Mesenchymal stem cell (in vitro differentiated cells and primary cell): Measurements from ENCODE around the gene AGPAT4.

Experiments
- DNase-seq: peaks from one replicate; pipeline ENCODE4 v3.0.0-alpha.2; 2013
- H2AFZ ChIP-seq: one replicate; pipeline ENCODE4 v1.6.1; 2013; ENCODE audit warnings: low read depth, mild to moderate bottlenecking, control low read depth, inconsistent platforms, low read length, moderate library complexity
- H2AK5ac ChIP-seq: 2 replicates; pipeline ENCODE4 v1.6.1; 2013; ENCODE audit warnings: low read length, moderate library complexity, mild to moderate bottlenecking, inconsistent platforms; ENCODE audit not compliant: severe bottlenecking
- H2BK120ac ChIP-seq: one replicate; pipeline ENCODE4 v1.6.1; 2013; ENCODE audit warnings: low read depth, mild to moderate bottlenecking, inconsistent platforms, low read length, moderate library complexity
- H2BK12ac ChIP-seq, 2 experiments: one replicate each; pipeline ENCODE4 v1.6.1; 2013; ENCODE audit warnings: inconsistent platforms in 2 of 2, low read length in 2 of 2, mild to moderate bottlenecking in 2 of 2, moderate library complexity in 2 of 2, control low read depth in 1 of 2
- H2BK15ac ChIP-seq: one replicate; pipeline ENCODE4 v1.6.1; 2013; ENCODE audit warnings: mild to moderate bottlenecking, low read depth, inconsistent platforms; ENCODE audit not compliant: poor library complexity, severe bottlenecking
- H2BK5ac ChIP-seq: 2 replicates; pipeline ENCODE4 v1.6.1; 2013; ENCODE audit warnings: low read depth, mild to moderate bottlenecking, low read length, control low read depth, inconsistent platforms; ENCODE audit not compliant: poor library complexity, severe bottlenecking
- H3K14ac ChIP-seq, 2 experiments: one replicate each; pipeline ENCODE4 v1.6.1; 2013; ENCODE audit warnings: inconsistent platforms in 2 of 2, low read length in 2 of 2, control low read depth in 1 of 2, mild to moderate bottlenecking in 1 of 2, moderate library complexity in 1 of 2
- H3K18ac ChIP-seq, 2 experiments: one replicate each; pipeline ENCODE4 v1.6.1; 2013; ENCODE audit warnings: inconsistent platforms in 2 of 2, low read length in 2 of 2, control low read depth in 1 of 2, low read depth in 1 of 2, mild to moderate bottlenecking in 1 of 2
- H3K23ac ChIP-seq, 2 experiments: one replicate each; pipeline ENCODE4 v1.6.1; 2013; ENCODE audit warnings: inconsistent platforms in 2 of 2, low read length in 2 of 2, mild to moderate bottlenecking in 2 of 2, moderate library complexity in 2 of 2, control low read depth in 1 of 2
- H3K27ac ChIP-seq: 2 replicates; pipeline ENCODE4 v1.5.1; 2013; ENCODE audit warnings: mild to moderate bottlenecking, moderate library complexity, low read length, control low read depth, inconsistent platforms; ENCODE audit not compliant: poor library complexity, severe bottlenecking
- H3K27me3 ChIP-seq, 2 experiments: 2 replicates each; pipeline versions ENCODE4 v1.6.1 to v1.7.0; 2013; ENCODE audit warnings: low read length in 2 of 2, mild to moderate bottlenecking in 2 of 2, moderate library complexity in 2 of 2, control low read depth in 1 of 2, inconsistent platforms in 1 of 2; ENCODE audit not compliant: control insufficient read depth in 1 of 2, insufficient read depth in 1 of 2
- H3K36me3 ChIP-seq, 2 experiments: 2 replicates each; pipeline versions ENCODE4 v1.6.1 to v1.7.0; 2013; ENCODE audit warnings: low read length in 2 of 2, control low read depth in 1 of 2, inconsistent platforms in 1 of 2, low read depth in 1 of 2, mild to moderate bottlenecking in 1 of 2; ENCODE audit not compliant: insufficient read depth in 2 of 2, control insufficient read depth in 1 of 2
- H3K4ac ChIP-seq, 2 experiments: one replicate each; pipeline ENCODE4 v1.6.1; 2013; ENCODE audit warnings: inconsistent platforms in 2 of 2, low read length in 2 of 2, mild to moderate bottlenecking in 2 of 2, moderate library complexity in 2 of 2, control low read depth in 1 of 2, low read depth in 1 of 2
- H3K4me1 ChIP-seq: 2 replicates; pipeline ENCODE4 v1.6.1; 2013; ENCODE audit warnings: low read depth, low read length, control low read depth; ENCODE audit not compliant: control insufficient read depth, insufficient read depth
- H3K4me2 ChIP-seq: 2 replicates; pipeline ENCODE4 v1.6.1; 2013; ENCODE audit warnings: low read length, mild to moderate bottlenecking, inconsistent platforms; ENCODE audit not compliant: poor library complexity, severe bottlenecking
- H3K4me3 ChIP-seq, 2 experiments: 2 replicates each; pipeline versions ENCODE4 v1.5.1 to v1.7.0; 2013; ENCODE audit warnings: low read length in 2 of 2, mild to moderate bottlenecking in 2 of 2, control low read depth in 1 of 2, low read depth in 1 of 2; ENCODE audit not compliant: insufficient read depth in 1 of 2
- H3K79me1 ChIP-seq: replicated peaks from 2 replicates; pipeline ENCODE4 v1.6.1; 2013; ENCODE audit warnings: mild to moderate bottlenecking, control low read depth, low read length, inconsistent platforms; ENCODE audit not compliant: poor library complexity, severe bottlenecking
- H3K9ac ChIP-seq: 2 replicates; pipeline ENCODE4 v1.7.0; 2013; ENCODE audit warnings: mild to moderate bottlenecking, low read length, moderate library complexity
- H3K9me3 ChIP-seq: 2 replicates; pipeline ENCODE4 v1.7.0; 2013; ENCODE audit warnings: mild to moderate bottlenecking, low read length; ENCODE audit not compliant: control insufficient read depth
- H4K8ac ChIP-seq: one replicate; pipeline ENCODE4 v1.6.1; 2013; ENCODE audit warnings: inconsistent platforms, mild to moderate bottlenecking, low read length, moderate library complexity
- H4K91ac ChIP-seq: one replicate; pipeline ENCODE4 v1.6.1; 2013; ENCODE audit warnings: mild to moderate bottlenecking, low read length, inconsistent platforms
- WGBS: methylation state at CpG from one replicate; pipeline ENCODE4 v1.1.7; 2013; ENCODE audit warnings: mixed read lengths; 5-methylcytosine and 5-hydroxymethylcytosine counted together

Gene AGPAT4

GRCh38 chr6:161238500-161238899, 35.4 kb downstream of the AGPAT4 start:
- H3K27ac ChIP-seq: no peak overlapping the region
- no peaks in the 10 kb centered on the region for H3K9me3 ChIP-seq
- no peak overlapping the region for H2BK5ac ChIP-seq
- H3K79me1 ChIP-seq: peaks cover 39% of the 10 kb centered on the region
- H2BK15ac ChIP-seq: no peak overlapping the region
- no peak overlapping the region for H3K23ac ChIP-seq
- no peaks in the 10 kb centered on the region for H3K27me3 ChIP-seq
- H4K8ac ChIP-seq: no peak overlapping the region
- no peak overlapping the region for H3K18ac ChIP-seq
- peaks cover 10% of the 10 kb centered on the region for H3K4me1 ChIP-seq
- H3K36me3 ChIP-seq: peaks cover 2 to 6% of the 10 kb centered on the region in 2 experiments
- no peak overlapping the region for H3K4me3 ChIP-seq
- no peak overlapping the region for H3K9ac ChIP-seq
- H2AFZ ChIP-seq: no peak overlapping the region
- H4K91ac ChIP-seq: no peak overlapping the region
- DNase-seq: no peak
- H2AK5ac ChIP-seq: no peak overlapping the region
- H3K14ac ChIP-seq: no peak overlapping the region
- no peak overlapping the region for H3K4me2 ChIP-seq
- WGBS: 79% methylated on average over 4 of the region's 5 CpGs
- no peak overlapping the region for H3K4ac ChIP-seq
- no peak overlapping the region for H2BK120ac ChIP-seq
- no peak overlapping the region for H2BK12ac ChIP-seq

GRCh38 chr6:161238081-161238480, 35.8 kb downstream of the AGPAT4 start:
- H3K4me2 ChIP-seq: no peak overlapping the region
- H2BK120ac ChIP-seq: no peak overlapping the region
- H2BK5ac ChIP-seq: no peak overlapping the region
- no peak overlapping the region for H2BK15ac ChIP-seq
- H3K4me1 ChIP-seq: peaks cover 8% of the 10 kb centered on the region
- no peak overlapping the region for H2AK5ac ChIP-seq
- 96% methylated on average over 5 of the region's 6 CpGs for WGBS
- no peak overlapping the region for H3K23ac ChIP-seq
- no peak overlapping the region for H4K8ac ChIP-seq
- H3K4ac ChIP-seq: no peak overlapping the region
- H4K91ac ChIP-seq: no peak overlapping the region
- H3K27ac ChIP-seq: no peak overlapping the region
- no peak for DNase-seq
- no peak overlapping the region for H3K9ac ChIP-seq
- H3K4me3 ChIP-seq: no peak overlapping the region
- no peak overlapping the region for H3K18ac ChIP-seq
- H2AFZ ChIP-seq: no peak overlapping the region
- no peak overlapping the region for H2BK12ac ChIP-seq
- no peak overlapping the region for H3K14ac ChIP-seq
- peaks cover 38% of the 10 kb centered on the region for H3K79me1 ChIP-seq
- H3K9me3 ChIP-seq: no peaks in the 10 kb centered on the region
- H3K27me3 ChIP-seq: no peaks in the 10 kb centered on the region
- peaks cover 2 to 6% of the 10 kb centered on the region in 2 experiments for H3K36me3 ChIP-seq

- 100% methylated on average over 1 of the region's 1 CpG for WGBS
- peaks cover 40% of the 10 kb centered on the region for H3K79me1 ChIP-seq
- no peak overlapping the region for H3K4me2 ChIP-seq
These were observed 36.7 kb downstream of the AGPAT4 start for GRCh38 chr6:161237176-161237575.

GRCh38 chr6:161235776-161236633, 37.9 kb downstream of the AGPAT4 start:
- Histone ChIP-seq H2BK12ac (no peak overlapping the region), H3K27me3 (no peaks in the 10 kb centered on the region), H3K79me1 (peaks cover 35% of the 10 kb centered on the region), H3K14ac (peak overlapping the region in 1 of 2 experiments; percentile 18), H3K4me2 (no peak overlapping the region), H2AK5ac (no peak overlapping the region), H3K27ac (no peak overlapping the region), H3K36me3 (peaks cover 2 to 18% of the 10 kb centered on the region in 2 experiments), H4K8ac (peak overlapping the region; percentile 64), H2BK120ac (no peak overlapping the region), H3K4ac (peak overlapping the region in 1 of 2 experiments; percentile 41), H2AFZ (no peak overlapping the region), H3K4me3 (no peak overlapping the region), H3K9me3 (no peaks in the 10 kb centered on the region), H3K4me1 (peaks cover 11% of the 10 kb centered on the region), H4K91ac (no peak overlapping the region), H3K23ac (no peak overlapping the region), H3K9ac (no peak overlapping the region), H2BK5ac (no peak overlapping the region), H2BK15ac (no peak overlapping the region), H3K18ac (no peak overlapping the region)
- WGBS: 95% methylated on average over 14 of the region's 15 CpGs
- DNase-seq: peak; percentile 40

More at GRCh38 chr6:161237176-161237575, 36.7 kb downstream of the AGPAT4 start:
- H2AK5ac ChIP-seq: no peak overlapping the region
- H4K91ac ChIP-seq: no peak overlapping the region
- no peak overlapping the region for H2BK120ac ChIP-seq
- peaks cover 11% of the 10 kb centered on the region for H3K4me1 ChIP-seq
- H3K23ac ChIP-seq: no peak overlapping the region
- no peak overlapping the region for H3K14ac ChIP-seq
- no peak overlapping the region for H3K9ac ChIP-seq
- H3K4ac ChIP-seq: no peak overlapping the region
- H2AFZ ChIP-seq: no peak overlapping the region
- H3K4me3 ChIP-seq: no peak overlapping the region
- no peak overlapping the region for H4K8ac ChIP-seq
- H3K27ac ChIP-seq: no peak overlapping the region
- no peak overlapping the region for H3K18ac ChIP-seq
- H2BK15ac ChIP-seq: no peak overlapping the region
- DNase-seq: no peak
- no peak overlapping the region for H2BK12ac ChIP-seq
- H2BK5ac ChIP-seq: no peak overlapping the region
- peaks cover 2 to 6% of the 10 kb centered on the region in 2 experiments for H3K36me3 ChIP-seq
- H3K9me3 ChIP-seq: no peaks in the 10 kb centered on the region
- no peaks in the 10 kb centered on the region for H3K27me3 ChIP-seq
